GM12874 (cell line): ENCODE measurements around the gene SIRT5.

Experiments used
- TF ChIP-seq, protein P1 (sequence below): IDR thresholded peaks from 2 replicates; pipeline ENCODE4 v1.5.1; 2011; ENCODE audit warnings: low read depth, mild to moderate bottlenecking, control low read depth, low read length, moderate library complexity; ENCODE audit not compliant: insufficient read depth

SIRT5 gene

GRCh38 chr6:13561624-13562267 lies 12.7 kb upstream of the SIRT5 start:
- TF ChIP-seq, protein P1, sequence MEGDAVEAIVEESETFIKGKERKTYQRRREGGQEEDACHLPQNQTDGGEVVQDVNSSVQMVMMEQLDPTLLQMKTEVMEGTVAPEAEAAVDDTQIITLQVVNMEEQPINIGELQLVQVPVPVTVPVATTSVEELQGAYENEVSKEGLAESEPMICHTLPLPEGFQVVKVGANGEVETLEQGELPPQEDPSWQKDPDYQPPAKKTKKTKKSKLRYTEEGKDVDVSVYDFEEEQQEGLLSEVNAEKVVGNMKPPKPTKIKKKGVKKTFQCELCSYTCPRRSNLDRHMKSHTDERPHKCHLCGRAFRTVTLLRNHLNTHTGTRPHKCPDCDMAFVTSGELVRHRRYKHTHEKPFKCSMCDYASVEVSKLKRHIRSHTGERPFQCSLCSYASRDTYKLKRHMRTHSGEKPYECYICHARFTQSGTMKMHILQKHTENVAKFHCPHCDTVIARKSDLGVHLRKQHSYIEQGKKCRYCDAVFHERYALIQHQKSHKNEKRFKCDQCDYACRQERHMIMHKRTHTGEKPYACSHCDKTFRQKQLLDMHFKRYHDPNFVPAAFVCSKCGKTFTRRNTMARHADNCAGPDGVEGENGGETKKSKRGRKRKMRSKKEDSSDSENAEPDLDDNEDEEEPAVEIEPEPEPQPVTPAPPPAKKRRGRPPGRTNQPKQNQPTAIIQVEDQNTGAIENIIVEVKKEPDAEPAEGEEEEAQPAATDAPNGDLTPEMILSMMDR = no peak

DNA sequence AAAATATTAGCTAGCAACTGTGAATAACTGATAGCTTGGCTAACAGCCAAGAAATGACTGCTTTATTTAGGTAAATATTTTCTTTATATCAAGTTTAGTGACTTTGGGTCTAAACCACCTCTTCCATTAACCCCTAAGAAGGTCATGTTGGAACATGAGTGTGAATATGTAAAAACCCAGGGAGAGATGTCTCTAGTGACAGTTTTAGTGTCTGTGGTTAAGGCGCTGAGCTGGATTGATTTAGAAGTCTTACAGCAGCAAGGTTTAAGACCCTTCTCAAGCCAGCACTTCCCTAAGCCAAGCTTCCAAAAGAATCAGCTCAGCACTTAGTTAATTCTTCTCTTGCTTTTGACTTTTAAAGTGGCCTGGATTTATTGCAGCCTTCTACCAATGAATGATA lies 11.4 kb upstream of the SIRT5 start:
- TF ChIP-seq, protein P1 = no peak

DNA sequence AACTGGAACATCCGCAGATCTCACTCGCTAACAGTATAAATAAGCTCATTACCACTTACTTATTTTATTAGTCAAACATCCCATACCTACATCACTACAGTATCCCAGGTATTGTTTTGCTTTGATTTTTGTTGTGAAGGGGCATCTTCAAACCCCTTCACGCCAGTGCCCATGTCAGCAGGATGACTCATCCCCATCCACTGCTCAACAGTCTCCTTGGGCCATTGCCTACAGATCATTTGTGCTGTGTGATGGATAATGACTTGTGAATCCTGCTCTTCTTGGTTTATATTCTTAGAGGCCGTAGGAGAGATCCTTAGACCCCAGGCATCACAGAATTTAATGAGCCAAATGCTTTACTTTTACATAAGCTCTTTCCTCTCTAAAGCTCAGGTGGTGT lies 8.5 kb upstream of the SIRT5 start:
- TF ChIP-seq, protein P1 = no peak

- TF ChIP-seq, protein P1 = no peak
Measured at GRCh38 chr6:13566500-13566899, 7.9 kb upstream of the SIRT5 start.

DNA sequence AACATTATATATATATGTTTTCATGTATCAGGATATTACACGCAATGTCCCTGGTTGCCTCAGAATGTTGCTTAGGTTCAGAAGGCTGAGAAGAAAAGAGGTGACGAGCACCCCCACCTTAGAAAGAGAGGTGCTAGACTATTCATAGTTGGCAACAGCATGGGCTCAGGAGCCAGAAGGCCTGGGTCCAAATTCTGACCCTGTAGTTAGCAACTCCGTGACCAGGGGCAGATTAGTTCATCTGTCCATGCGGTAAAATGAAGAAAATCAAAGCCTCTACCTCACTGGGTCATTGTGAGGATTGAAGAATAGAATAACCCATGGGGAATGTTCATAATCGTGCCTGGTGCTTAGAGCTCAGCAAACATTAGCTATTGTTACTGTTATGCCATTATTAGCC lies 5.4 kb upstream of the SIRT5 start:
- TF ChIP-seq, protein P1 = no peak

DNA sequence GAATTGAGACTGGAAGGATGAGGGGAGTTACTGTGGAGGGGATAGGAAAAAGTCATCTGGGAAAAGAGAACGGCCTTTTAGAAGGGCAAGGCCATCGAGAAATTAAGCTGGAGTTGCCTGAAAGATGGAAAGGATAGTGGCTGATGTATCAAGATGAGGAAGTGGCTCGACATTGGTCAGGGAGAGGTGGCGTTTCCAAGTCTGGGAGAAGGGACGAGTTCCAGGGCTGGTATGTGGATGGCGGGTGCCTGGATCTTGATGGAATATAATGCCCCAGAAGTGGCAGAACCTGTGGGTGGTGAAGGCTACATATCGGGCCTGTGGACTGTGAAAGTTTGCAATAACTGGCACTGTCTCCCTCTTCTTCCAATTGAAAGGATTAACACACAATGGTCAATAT lies 2.2 kb upstream of the SIRT5 start:
- TF ChIP-seq, protein P1 = no peak

DNA sequence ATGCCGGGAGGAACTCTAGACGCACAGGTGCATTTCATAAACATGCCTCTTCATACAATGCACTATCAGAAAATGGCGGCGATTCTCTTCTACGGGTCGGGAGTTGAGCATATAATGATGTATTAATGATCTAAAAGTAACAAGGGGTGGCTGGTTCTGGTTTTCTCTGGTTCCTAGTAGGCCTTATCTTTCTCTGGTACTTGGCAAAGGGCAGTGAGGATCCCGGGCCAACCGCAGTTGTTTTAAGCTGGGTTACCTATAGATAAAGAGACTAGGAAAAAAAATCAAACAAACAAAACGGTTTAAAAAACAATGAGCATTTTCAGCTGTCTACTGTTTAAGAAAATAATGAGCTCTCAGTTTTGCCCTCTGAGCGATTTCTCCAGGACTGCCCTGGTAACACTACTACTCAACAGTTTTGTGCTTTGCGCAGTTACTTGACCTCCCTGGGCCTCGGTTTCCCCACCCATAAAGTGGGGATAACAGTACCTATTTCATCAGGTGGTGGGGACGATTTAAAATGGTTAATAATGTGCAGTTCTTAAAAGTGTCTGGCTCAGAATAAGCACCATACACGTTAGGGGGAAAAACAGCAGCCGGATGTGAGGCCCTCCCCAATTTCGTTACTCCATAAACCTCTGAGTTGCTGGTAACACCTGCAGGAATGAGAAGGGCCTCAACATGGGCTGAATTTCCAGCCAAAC lies 1.3 kb upstream of the SIRT5 start:
- TF ChIP-seq, protein P1 = no peak
